Dedifferentiated amniotic fluid mesenchymal stem cell (primary cell): ENCODE results near the gene MYOM1.

Source experiments
- DNase-seq: peaks from one replicate; pipeline ENCODE4 v3.0.0-alpha.2; 2016; ENCODE audit errors: extremely low spot score

MYOM1 gene

GRCh38 chr18:3250237-3251107, 30.7 kb upstream of the MYOM1 start:
- peak; percentile 75 for DNase-seq

GRCh38 chr18:3248658-3249359, 29.0 kb upstream of the MYOM1 start:
- peak; percentile 59 for DNase-seq

- peak; percentile 55 for DNase-seq
Observed at GRCh38 chr18:3248062-3248657, 28.4 kb upstream of the MYOM1 start.

- DNase-seq = peak; percentile 92
Observed at GRCh38 chr18:3247240-3248061, 27.7 kb upstream of the MYOM1 start, which contains the start of gene MYL12A. Gene MYL12A, plus strand, starts transcription at chr18:3247801. Its CDS starts 5,447 bp downstream, at chr18:3253248.

- no peak for DNase-seq
Observed at GRCh38 chr18:3246635-3247239, 27.0 kb upstream of the MYOM1 start.

- DNase-seq = peak; percentile 81
Observed at GRCh38 chr18:3245853-3246634, 26.3 kb upstream of the MYOM1 start.

- DNase-seq = no peak
Observed at GRCh38 chr18:3245185-3245564, 25.4 kb upstream of the MYOM1 start.

- DNase-seq = no peak
Observed at GRCh38 chr18:3238742-3239141, 19.0 kb upstream of the MYOM1 start.

- DNase-seq = no peak
Observed at GRCh38 chr18:3236470-3236869, 16.7 kb upstream of the MYOM1 start.

GRCh38 chr18:3235846-3236245, 16.1 kb upstream of the MYOM1 start:
- DNase-seq = no peak

- no peak for DNase-seq
Observed at GRCh38 chr18:3234457-3234856, 14.7 kb upstream of the MYOM1 start.

GRCh38 chr18:3233433-3234168, 13.8 kb upstream of the MYOM1 start:
- DNase-seq = no peak

- DNase-seq = no peak
Observed at GRCh38 chr18:3233004-3233403, 13.2 kb upstream of the MYOM1 start.

GRCh38 chr18:3230401-3231334, 10.9 kb upstream of the MYOM1 start:
- no peak for DNase-seq

GRCh38 chr18:3226048-3226447, 6.3 kb upstream of the MYOM1 start:
- no peak for DNase-seq

- no peak for DNase-seq
Observed at GRCh38 chr18:3225588-3225987, 5.8 kb upstream of the MYOM1 start.

GRCh38 chr18:3224223-3224622, 4.5 kb upstream of the MYOM1 start:
- no peak for DNase-seq

- no peak for DNase-seq
Observed at GRCh38 chr18:3223356-3223755, 3.6 kb upstream of the MYOM1 start.

GRCh38 chr18:3221496-3221895, 1.7 kb upstream of the MYOM1 start:
- no peak for DNase-seq
